ENCODE results near the gene MUC6. TPM values are rescaled to one million over a fixed set of nuclear protein-coding genes. Genes with fewer than 3 reads are reported as not detected.

The MUC6 gene
- total RNA-seq, 1 donor from 2014 or later = 1.0 TPM

- ATAC-seq (peak; percentile 8), DNase-seq (ENCODE audit: low spot score) (no peak)
Measured at GRCh38 chr11:1039481-1040427, 3.2 kb upstream of the MUC6 start.

GRCh38 chr11:1038921-1039320 lies 2.4 kb upstream of the MUC6 start:
- ATAC-seq = no peak
- DNase-seq (ENCODE audit: low spot score) = no peak

- DNase-seq (ENCODE audit: low spot score) (no peak), ATAC-seq (no peak)
Measured at GRCh38 chr11:1038361-1038760, 1.8 kb upstream of the MUC6 start.

- no peak for ATAC-seq
- DNase-seq (ENCODE audit: low spot score) = no peak
Measured at GRCh38 chr11:1037506-1038055, 1.1 kb upstream of the MUC6 start.

- ATAC-seq = no peak
- no peak for DNase-seq (ENCODE audit: low spot score)
Measured at GRCh38 chr11:1036931-1037330, 413 bp upstream of the MUC6 start.

- DNase-seq (ENCODE audit: low spot score) (no peak), ATAC-seq (no peak)
Measured at GRCh38 chr11:1035577-1036283, 788 bp downstream of the MUC6 start.

- ATAC-seq = peak; percentile 7
- DNase-seq (ENCODE audit: low spot score) = no peak
Measured at GRCh38 chr11:1034456-1035295, 1.8 kb downstream of the MUC6 start.

GRCh38 chr11:1034001-1034400 lies 2.5 kb downstream of the MUC6 start:
- peak; percentile 18 for ATAC-seq
- no peak for DNase-seq (ENCODE audit: low spot score)

GRCh38 chr11:1033016-1033798 lies 3.3 kb downstream of the MUC6 start:
- ATAC-seq = no peak
- DNase-seq (ENCODE audit: low spot score) = no peak

GRCh38 chr11:1032310-1032891 lies 4.1 kb downstream of the MUC6 start:
- DNase-seq (ENCODE audit: low spot score) (no peak), ATAC-seq (no peak)

- DNase-seq (ENCODE audit: low spot score) (no peak), ATAC-seq (no peak)
Measured at GRCh38 chr11:1031121-1031899, 5.2 kb downstream of the MUC6 start.

GRCh38 chr11:1030556-1030955 lies 6.0 kb downstream of the MUC6 start:
- no peak for DNase-seq (ENCODE audit: low spot score)
- no peak for ATAC-seq

GRCh38 chr11:1030086-1030485 lies 6.4 kb downstream of the MUC6 start:
- no peak for DNase-seq (ENCODE audit: low spot score)

GRCh38 chr11:1029654-1030053 lies 6.9 kb downstream of the MUC6 start:
- ATAC-seq (peak; percentile 3), DNase-seq (ENCODE audit: low spot score) (no peak)

More at GRCh38 chr11:1030086-1030485, 6.4 kb downstream of the MUC6 start:
- no peak for ATAC-seq

GRCh38 chr11:1029051-1029450 lies 7.5 kb downstream of the MUC6 start:
- DNase-seq (ENCODE audit: low spot score) (no peak), ATAC-seq (no peak)

- DNase-seq (ENCODE audit: low spot score) = no peak
Measured at GRCh38 chr11:1028616-1029015, 7.9 kb downstream of the MUC6 start.

GRCh38 chr11:1028291-1028540 lies 8.3 kb downstream of the MUC6 start:
- ATAC-seq (no peak), DNase-seq (ENCODE audit: low spot score) (no peak)

More at GRCh38 chr11:1028616-1029015, 7.9 kb downstream of the MUC6 start:
- ATAC-seq = no peak

GRCh38 chr11:1027483-1028290 lies 8.8 kb downstream of the MUC6 start:
- DNase-seq (ENCODE audit: low spot score) = no peak
- ATAC-seq = no peak

Measured in left lobe of liver (tissue), 2 donors.